ENCODE results near the gene GEMIN2.
"Not testable (repeated sequence)": the region's sequence is repeated elsewhere in the genome, so short reads cannot be mapped to it uniquely, and the experiment has no call there.

GRCh38 chr14:39099215-39099614 is 14.9 kb upstream of the GEMIN2 start:
- TF ChIP-seq CTCF, EZH2, EZH2phosphoT487 (IDR thresholded peaks at IDR 0.05): not testable (repeated sequence)
